GM21515 (cell line): ENCODE measurements around the gene KCNK7.
A peak's percentile ranks its signal among the peaks of the same experiment; 100 is the strongest.

Experiments used
- ATAC-seq: cut with Tn5 transposase; IDR thresholded peaks from one replicate; pipeline ENCODE4 v1.9.1; 2021; ENCODE audit not compliant: unreplicated experiment

Gene KCNK7

GRCh38 chr11:65627202-65627601, 31.6 kb upstream of the KCNK7 start:
- ATAC-seq: no peak

DNA sequence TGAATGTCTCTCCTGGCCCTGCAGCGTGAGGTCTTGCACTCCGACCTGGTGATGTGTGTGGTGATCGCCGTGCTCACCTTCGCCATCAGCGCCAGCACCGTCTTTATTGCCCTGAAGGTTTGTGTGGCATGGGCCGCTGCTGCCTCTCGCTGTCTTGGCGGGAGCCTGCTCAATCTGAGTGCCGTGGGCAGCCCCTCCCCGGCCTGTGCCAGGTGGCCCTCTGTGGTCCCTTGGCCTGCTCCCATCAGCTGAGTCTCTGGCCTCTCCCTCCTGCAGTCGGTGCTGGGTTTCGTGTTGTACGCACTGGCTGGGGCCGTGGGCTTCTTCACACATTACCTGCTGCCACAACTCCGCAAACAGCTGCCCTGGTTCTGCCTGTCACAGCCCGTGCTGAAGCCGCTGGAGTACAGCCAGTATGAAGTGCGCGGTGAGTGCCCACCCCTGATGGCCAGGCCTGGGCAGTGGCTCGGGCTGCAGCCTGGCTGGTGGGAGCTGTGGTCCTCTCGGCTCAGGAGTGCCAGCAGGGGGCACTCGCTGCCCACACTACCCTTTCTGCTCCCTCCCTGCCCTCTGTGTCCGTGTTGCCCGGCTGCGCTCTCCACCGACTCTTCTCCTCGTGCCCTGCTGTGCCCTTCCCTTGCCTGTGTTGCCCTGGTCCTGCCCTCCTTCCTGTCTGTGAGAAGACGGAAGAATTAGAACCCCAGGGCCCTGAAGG, 30.2 kb upstream of the KCNK7 start:
- ATAC-seq: no peak

DNA sequence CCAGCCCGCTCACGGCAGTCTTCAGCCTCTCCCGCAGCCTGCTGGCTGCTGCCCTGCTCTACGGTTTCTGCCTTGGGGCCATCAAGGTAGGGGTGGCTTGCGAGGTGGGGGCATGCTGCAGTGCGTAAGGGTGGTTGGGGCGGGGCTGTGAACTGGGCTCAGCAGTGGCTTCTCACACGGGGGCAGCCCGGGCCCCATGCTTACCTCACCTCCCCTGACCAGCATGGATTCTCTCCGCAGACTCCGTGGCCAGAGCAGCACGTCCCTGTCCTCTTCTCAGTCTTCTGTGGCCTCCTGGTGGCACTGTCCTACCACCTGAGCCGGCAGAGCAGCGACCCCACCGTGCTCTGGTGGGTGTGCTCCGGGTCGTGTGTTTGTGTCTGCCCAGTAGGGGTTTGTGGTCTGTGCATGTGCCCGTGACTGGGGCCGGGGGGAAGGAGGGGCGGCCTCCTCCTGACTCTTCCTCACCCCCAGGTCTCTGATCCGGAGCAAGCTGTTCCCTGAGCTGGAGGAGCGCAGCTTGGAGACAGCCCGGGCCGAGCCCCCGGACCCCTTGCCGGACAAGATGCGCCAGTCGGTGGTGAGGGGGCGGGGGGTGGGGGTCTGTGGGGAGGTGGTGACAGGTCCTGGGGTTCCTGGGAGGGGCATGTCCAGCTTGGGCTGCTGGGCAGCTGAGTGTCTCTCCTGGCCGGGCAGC, 29.5 kb upstream of the KCNK7 start:
- no peak for ATAC-seq

GRCh38 chr11:65623852-65624616, 28.4 kb upstream of the KCNK7 start:
- no peak for ATAC-seq

DNA sequence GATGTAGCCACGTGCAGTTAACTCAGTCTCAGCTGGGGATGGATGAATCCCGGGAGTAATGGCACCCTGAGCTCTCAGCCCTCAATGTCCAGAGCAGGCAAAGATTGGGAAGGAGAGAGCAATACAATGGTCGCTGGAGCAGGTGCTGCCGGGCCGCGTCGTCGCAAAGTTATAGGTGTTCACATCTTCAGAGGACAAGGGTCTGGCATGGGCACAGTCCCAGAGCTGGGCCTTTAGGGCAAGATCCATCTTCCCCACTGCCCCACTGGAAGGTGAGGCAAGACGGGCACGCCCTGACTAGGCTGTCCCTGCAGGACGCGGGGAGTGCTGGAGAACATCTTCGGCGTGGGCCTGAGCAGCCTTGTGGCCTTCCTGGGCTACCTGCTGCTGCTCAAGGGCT, 27.6 kb upstream of the KCNK7 start:
- ATAC-seq: no peak

GRCh38 chr11:65622011-65622410, 26.4 kb upstream of the KCNK7 start:
- ATAC-seq: no peak

GRCh38 chr11:65621460-65621859, 25.9 kb upstream of the KCNK7 start:
- ATAC-seq: no peak

- ATAC-seq: no peak
These were observed 25.1 kb upstream of the KCNK7 start for GRCh38 chr11:65620666-65621065.

GRCh38 chr11:65619281-65619928, 23.8 kb upstream of the KCNK7 start:
- ATAC-seq: no peak

DNA sequence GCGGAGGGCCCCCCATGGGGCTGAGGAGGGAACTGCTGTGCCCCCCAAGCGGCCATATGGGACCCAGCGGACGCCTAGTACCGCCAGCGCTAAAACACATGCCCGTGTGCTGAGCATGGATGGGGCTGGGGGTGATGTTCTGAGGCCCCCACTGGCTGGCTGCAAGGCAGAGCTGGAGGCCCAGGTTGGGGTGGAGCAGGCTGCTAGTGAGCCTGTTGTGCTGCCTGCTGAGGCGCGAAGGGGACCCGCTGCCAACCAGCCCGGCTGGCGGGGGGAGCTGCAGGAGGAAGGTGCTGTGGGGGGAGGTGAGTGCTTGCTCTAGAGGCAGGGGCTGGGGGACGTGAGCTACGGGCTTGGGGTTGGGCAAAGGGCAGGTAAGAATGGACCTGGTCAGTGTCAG, 23.2 kb upstream of the KCNK7 start:
- ATAC-seq: no peak

GRCh38 chr11:65617990-65618751, 22.6 kb upstream of the KCNK7 start:
- ATAC-seq: no peak

GRCh38 chr11:65617136-65617850, 21.7 kb upstream of the KCNK7 start:
- no peak for ATAC-seq

DNA sequence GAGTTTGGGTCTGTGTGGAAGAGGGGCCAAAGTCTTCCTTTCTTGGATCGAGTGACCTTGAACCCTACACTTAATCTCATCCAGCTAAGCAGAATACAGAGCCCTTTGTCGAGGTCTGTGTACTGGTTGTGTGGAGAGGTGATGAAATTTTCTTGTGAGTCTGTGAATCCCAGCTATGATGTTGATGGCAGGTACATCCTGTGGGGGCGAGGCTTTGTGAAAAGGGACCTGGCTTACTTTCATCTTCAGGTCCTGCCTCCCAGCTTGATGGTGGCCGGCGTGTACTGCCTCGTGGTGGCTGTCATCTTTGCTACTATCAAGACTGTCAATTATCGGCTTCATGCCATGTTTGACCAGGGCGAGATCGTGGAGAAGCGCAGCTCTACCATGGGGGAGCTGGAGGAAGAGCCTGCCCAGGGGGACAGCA, 21.0 kb upstream of the KCNK7 start:
- no peak for ATAC-seq

DNA sequence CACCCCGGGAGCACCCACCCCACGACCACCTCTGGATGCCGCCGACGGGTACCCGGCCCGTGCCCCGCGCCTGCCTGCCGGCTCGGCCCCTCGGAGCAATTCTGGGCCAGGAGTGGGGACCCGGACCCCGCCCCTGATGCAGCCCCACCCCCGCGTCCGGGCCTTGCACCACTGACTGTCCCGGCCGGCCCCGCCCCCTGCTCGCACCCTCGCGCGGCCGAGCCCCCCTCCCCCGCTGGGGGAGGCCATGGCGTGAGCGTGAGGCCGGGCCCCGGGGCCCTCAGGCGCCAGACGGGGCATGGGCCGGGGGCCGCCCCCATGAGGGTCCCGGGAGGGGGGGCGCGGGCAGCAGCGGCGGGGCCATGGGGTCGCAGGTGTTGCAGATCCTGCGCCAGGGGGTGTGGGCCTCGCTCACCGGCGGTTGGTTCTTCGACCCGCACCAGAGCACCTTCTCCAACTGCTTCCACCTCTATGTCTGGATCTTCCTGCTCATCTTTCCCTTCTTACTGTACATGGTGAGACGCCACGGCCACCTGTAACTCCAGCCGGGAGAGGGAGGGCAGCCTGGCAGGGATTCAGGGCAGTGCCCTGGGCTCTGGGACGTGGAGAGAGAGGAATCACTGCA, 20.5 kb upstream of the KCNK7 start:
- peak; percentile 5 for ATAC-seq

- ATAC-seq: peak; percentile 74
These were observed 19.8 kb upstream of the KCNK7 start, which contains the start of gene PCNX3 for GRCh38 chr11:65615229-65615949. TSS of gene PCNX3 (plus strand) at chr11:65615776. CDS start at chr11:65616312, 536 bp downstream.

GRCh38 chr11:65613091-65613928, 17.7 kb upstream of the KCNK7 start:
- ATAC-seq: no peak

DNA sequence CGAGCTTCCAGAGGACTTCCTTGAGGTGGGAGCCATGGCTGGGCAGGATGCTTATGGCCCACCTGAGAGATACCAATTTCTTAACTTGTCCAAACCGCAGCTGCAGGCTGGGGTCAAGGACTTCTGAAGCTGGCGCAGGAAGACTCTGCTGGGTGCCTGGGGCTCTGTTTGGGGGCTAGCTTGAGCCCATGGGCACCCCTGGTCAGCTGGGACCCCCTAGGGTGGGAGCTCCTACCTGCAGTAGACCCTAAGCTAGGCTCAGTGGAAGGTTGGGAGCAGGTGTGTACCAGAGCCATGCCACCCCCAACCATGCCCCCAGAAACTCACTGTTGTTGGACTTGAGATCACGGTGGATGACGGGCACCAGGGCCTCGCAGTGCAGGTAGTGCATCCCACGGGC, 17.1 kb upstream of the KCNK7 start:
- ATAC-seq: no peak
